HUES6 (cell line): ENCODE results near the gene TMEM169.
"Not testable (repeated sequence)": the region's sequence is repeated elsewhere in the genome, so short reads cannot be mapped to it uniquely, and the experiment has no call there.

ENCODE experiments used
- H3K27ac ChIP-seq: 2 replicates; pipeline ENCODE4 v1.7.0; 2013; ENCODE audit warnings: low read depth, mild to moderate bottlenecking, low read length, inconsistent platforms
- H3K27me3 ChIP-seq: 2 replicates; pipeline ENCODE4 v1.6.1; 2013; ENCODE audit warnings: low read length; ENCODE audit not compliant: control insufficient read depth, insufficient read depth
- H3K36me3 ChIP-seq: 2 replicates; pipeline ENCODE4 v1.6.1; 2013; ENCODE audit warnings: low read length; ENCODE audit not compliant: control insufficient read depth, insufficient read depth
- H3K4me1 ChIP-seq: 2 replicates; pipeline ENCODE4 v1.6.1; 2013; ENCODE audit warnings: low read length; ENCODE audit not compliant: control insufficient read depth, insufficient read depth
- H3K4me3 ChIP-seq: 2 replicates; pipeline ENCODE4 v1.5.1; 2013; ENCODE audit warnings: low read depth, low read length
- H3K9ac ChIP-seq: one replicate; pipeline ENCODE4 v1.6.1; 2013; ENCODE audit warnings: mild to moderate bottlenecking, low read length
- H3K9me3 ChIP-seq: 2 replicates; pipeline ENCODE4 v1.6.1; 2013; ENCODE audit warnings: low read depth, low read length; ENCODE audit not compliant: control insufficient read depth, insufficient read depth

Gene TMEM169

DNA sequence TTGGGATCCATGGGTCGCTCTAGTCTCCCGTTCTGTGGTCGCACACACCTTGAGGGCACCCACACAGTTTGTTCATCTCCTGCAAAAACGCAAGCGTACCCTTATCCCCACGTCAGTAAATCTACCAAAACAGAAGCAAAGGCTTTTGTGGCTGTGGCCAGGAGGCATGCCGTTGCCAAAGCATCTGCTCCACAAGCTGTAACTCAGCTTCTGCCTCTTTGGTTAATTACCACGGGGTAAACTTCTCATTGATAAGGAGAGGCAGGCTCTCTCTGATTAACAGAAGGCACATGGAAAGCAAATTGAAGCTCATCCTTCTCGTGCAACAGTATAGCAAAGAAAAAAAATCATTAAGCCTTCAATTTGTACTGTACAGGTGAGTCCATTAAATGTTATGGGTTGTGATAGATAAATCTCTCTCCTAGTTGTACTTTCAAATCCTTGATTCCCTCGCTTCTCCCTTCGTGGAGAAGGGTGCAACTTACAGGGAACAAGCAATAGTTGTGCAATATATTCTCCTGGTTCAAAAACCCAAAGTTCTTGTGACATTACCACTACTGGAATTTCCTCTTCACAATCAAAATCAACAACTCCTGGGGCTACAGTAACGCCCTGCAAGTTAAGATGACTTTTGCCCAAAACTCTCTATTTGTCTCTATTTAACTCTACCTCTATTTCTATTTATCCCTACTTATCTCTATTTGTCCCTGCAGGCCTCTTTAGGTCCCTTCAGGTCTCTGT is 10.4 kb upstream of the TMEM169 start:
- no peak overlapping the region for H3K27ac ChIP-seq
- no peaks in the 10 kb centered on the region for H3K36me3 ChIP-seq
- no peak overlapping the region for H3K9ac ChIP-seq
- no peaks in the 10 kb centered on the region for H3K4me1 ChIP-seq
- no peak overlapping the region for H3K4me3 ChIP-seq
- no peaks in the 10 kb centered on the region for H3K27me3 ChIP-seq
- H3K9me3 ChIP-seq, result no peaks in the 10 kb centered on the region

- no peak overlapping the region for H3K9ac ChIP-seq
- no peaks in the 10 kb centered on the region for H3K36me3 ChIP-seq
- H3K4me1 ChIP-seq, result no peaks in the 10 kb centered on the region
- no peaks in the 10 kb centered on the region for H3K27me3 ChIP-seq
- no peaks in the 10 kb centered on the region for H3K9me3 ChIP-seq
- no peak overlapping the region for H3K4me3 ChIP-seq
- no peak overlapping the region for H3K27ac ChIP-seq
These were observed 9.2 kb upstream of the TMEM169 start for GRCh38 chr2:216072473-216072872.

DNA sequence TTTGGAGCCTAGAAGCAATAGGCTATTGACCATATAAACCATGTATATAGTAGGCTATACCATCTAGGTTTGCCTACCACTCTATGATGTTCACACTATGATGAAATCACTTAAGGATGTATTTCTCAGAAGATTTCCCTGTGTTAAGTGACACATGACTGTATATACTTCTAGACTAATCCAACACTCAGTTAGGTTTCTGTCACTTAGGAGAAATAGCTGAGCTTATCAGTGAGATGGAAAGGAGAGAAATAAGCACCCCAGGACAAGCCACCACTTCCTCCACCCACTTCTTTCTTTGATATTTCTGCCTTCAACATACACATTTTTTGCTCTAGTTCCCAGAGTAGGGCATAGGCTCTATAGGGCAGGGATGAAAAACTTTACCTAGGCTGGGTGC is 7.9 kb upstream of the TMEM169 start:
- Histone ChIP-seq H3K27ac (no peak overlapping the region), H3K27me3 (no peaks in the 10 kb centered on the region), H3K9me3 (no peaks in the 10 kb centered on the region), H3K4me1 (no peaks in the 10 kb centered on the region), H3K36me3 (no peaks in the 10 kb centered on the region), H3K4me3 (no peak overlapping the region), H3K9ac (no peak overlapping the region)

GRCh38 chr2:216074380-216074779 is 7.3 kb upstream of the TMEM169 start:
- Histone ChIP-seq H3K27ac (no peak overlapping the region), H3K4me3 (no peak overlapping the region), H3K4me1 (no peaks in the 10 kb centered on the region), H3K9ac (no peak overlapping the region), H3K9me3 (no peaks in the 10 kb centered on the region), H3K36me3 (no peaks in the 10 kb centered on the region), H3K27me3 (no peaks in the 10 kb centered on the region)

- Histone ChIP-seq H3K9ac (no peak overlapping the region), H3K36me3 (no peaks in the 10 kb centered on the region), H3K4me1 (no peaks in the 10 kb centered on the region), H3K27ac (no peak overlapping the region), H3K27me3 (no peaks in the 10 kb centered on the region), H3K4me3 (no peak overlapping the region), H3K9me3 (no peaks in the 10 kb centered on the region)
These were observed 6.9 kb upstream of the TMEM169 start for GRCh38 chr2:216074794-216075193.

DNA sequence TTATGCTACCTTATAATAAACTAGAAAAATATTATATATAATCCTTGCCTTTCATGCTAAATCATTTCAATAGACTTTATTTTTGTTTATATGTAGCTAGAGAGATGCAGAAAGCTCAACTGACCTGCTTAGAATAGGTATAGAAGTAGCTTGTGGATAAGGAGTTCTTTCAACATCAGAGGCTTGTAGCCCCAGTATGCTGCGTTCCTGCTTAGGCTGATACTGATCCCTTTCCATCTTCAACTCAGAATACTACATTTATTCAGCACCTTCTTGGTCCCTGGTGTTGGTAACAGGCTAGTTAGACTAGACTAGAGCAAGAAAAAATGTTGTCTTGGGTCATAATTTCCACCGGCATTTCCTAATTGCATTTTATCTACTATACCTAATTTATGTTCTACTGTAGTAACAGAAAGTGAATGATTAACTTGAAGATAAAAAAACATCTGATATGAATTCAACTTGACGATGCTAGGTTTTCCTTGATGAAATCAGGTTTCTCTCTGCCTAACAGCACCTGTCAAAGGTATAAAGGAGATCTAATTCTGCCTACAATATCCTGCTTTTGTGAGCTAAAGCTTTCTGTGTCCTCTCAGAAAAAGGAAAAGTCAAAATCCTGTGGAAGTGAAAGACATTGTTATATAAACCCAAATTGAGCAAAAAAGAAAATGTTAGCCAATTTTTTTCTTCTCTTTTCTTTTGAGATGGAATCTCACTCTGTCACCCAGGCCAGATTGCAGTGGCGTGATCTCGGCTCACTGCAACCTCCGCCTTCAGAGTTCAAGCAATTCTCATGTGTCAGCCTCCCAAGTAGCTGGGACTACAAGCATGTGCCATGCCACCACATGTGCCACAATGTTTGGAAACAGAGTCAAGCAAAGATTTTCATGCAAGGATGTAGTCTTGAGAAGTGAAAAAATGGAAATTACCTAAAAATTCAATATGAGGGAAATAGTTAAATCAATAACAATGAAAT is 5.9 kb upstream of the TMEM169 start:
- Histone ChIP-seq H3K9ac (no peak overlapping the region), H3K27ac (no peak overlapping the region), H3K36me3 (no peaks in the 10 kb centered on the region), H3K9me3 (no peaks in the 10 kb centered on the region), H3K4me1 (no peaks in the 10 kb centered on the region), H3K4me3 (no peak overlapping the region), H3K27me3 (no peaks in the 10 kb centered on the region)

- Histone ChIP-seq H3K9me3 (no peaks in the 10 kb centered on the region), H3K4me3 (no peak overlapping the region), H3K27ac (no peak overlapping the region), H3K9ac (no peak overlapping the region), H3K4me1 (peaks cover 16% of the 10 kb centered on the region), H3K27me3 (no peaks in the 10 kb centered on the region), H3K36me3 (no peaks in the 10 kb centered on the region)
These were observed 2.9 kb upstream of the TMEM169 start for GRCh38 chr2:216078776-216079175.

- not testable (repeated sequence) for H3K9ac ChIP-seq, H3K4me3 ChIP-seq
These were observed 1.7 kb upstream of the TMEM169 start for GRCh38 chr2:216080048-216080447.

GRCh38 chr2:216081012-216081411 is 707 bp upstream of the TMEM169 start:
- peak overlapping the region; percentile 83 for H3K4me3 ChIP-seq
- no peaks in the 10 kb centered on the region for H3K9me3 ChIP-seq
- peaks cover 26% of the 10 kb centered on the region for H3K4me1 ChIP-seq
- no peaks in the 10 kb centered on the region for H3K27me3 ChIP-seq
- H3K36me3 ChIP-seq, result no peaks in the 10 kb centered on the region
- H3K27ac ChIP-seq, result no peak overlapping the region
- peak overlapping the region; percentile 72 for H3K9ac ChIP-seq

More at GRCh38 chr2:216080048-216080447, 1.7 kb upstream of the TMEM169 start:
- H3K27me3 ChIP-seq, H3K27ac ChIP-seq, H3K36me3 ChIP-seq, H3K9me3 ChIP-seq: not testable (repeated sequence)
- peaks cover 26% of the 10 kb centered on the region for H3K4me1 ChIP-seq

- Histone ChIP-seq H3K27ac (no peak overlapping the region), H3K4me3 (peak overlapping the region; percentile 83), H3K9me3 (no peaks in the 10 kb centered on the region), H3K9ac (peak overlapping the region; percentile 68), H3K27me3 (no peaks in the 10 kb centered on the region), H3K4me1 (peaks cover 26% of the 10 kb centered on the region), H3K36me3 (no peaks in the 10 kb centered on the region)
These were observed 495 bp downstream of the TMEM169 start for GRCh38 chr2:216082117-216082711.

GRCh38 chr2:216082805-216083204 is 1.1 kb downstream of the TMEM169 start:
- H3K9me3 ChIP-seq, result no peaks in the 10 kb centered on the region
- H3K4me1 ChIP-seq, result peaks cover 26% of the 10 kb centered on the region
- H3K36me3 ChIP-seq, result no peaks in the 10 kb centered on the region
- no peak overlapping the region for H3K9ac ChIP-seq
- H3K27me3 ChIP-seq, result no peaks in the 10 kb centered on the region
- H3K4me3 ChIP-seq, result peak overlapping the region; percentile 83
- no peak overlapping the region for H3K27ac ChIP-seq
